ENCODE data around the gene ST8SIA2. TPM values are rescaled to one million over a fixed set of nuclear protein-coding genes. Genes with fewer than 3 reads are reported as not detected.

The ST8SIA2 gene
- total RNA-seq, 2 experiments from 2014 or later = not detected

GRCh38 chr15:92449476-92449875, 55.8 kb downstream of the ST8SIA2 start:
- peaks cover 0 to 4% of the 10 kb centered on the region in 2 experiments for H3K9me3 ChIP-seq (ENCODE audit: control insufficient read depth in 1 of 2, insufficient read depth in 1 of 2, low read length in 2 of 2)
- no peak for ATAC-seq (ENCODE audit: poor library complexity)
- ChIA-PET CTCF (no interaction called here), POLR2A (no interaction called here)
- H3K27me3 Mint-ChIP-seq = no peaks in the 10 kb centered on the region
- no peak overlapping the region for H3K27ac Mint-ChIP-seq
- DNase-seq = no peak
- no peaks in the 10 kb centered on the region for H3K9me3 Mint-ChIP-seq
- no peaks in the 10 kb centered on the region for H3K36me3 Mint-ChIP-seq (ENCODE audit: low read depth)
- intact Hi-C loops (cut with DNase I, micrococcal nuclease) = no loop called here
- H3K4me1 Mint-ChIP-seq (ENCODE audit: low read depth) = no peaks in the 10 kb centered on the region
- no peak overlapping the region for H3K27ac ChIP-seq (ENCODE audit: low read depth in 1 of 2, low read length in 2 of 2)
- no peak overlapping the region for H3K4me3 Mint-ChIP-seq
- no peaks in the 10 kb centered on the region for H3K4me1 ChIP-seq (ENCODE audit: insufficient read depth, low read length)
- H3K27me3 ChIP-seq (ENCODE audit: control insufficient read depth in 1 of 2, insufficient read depth in 2 of 2, low read length in 2 of 2) = peaks cover 0 to 9% of the 10 kb centered on the region in 2 experiments
- TF ChIP-seq CTCF (IDR thresholded peaks at IDR 0.05) = no peak
- no peaks in the 10 kb centered on the region for H3K36me3 ChIP-seq (ENCODE audit: insufficient read depth, low read length)
- H3K4me3 ChIP-seq (ENCODE audit: low read length) = no peak overlapping the region

DNA sequence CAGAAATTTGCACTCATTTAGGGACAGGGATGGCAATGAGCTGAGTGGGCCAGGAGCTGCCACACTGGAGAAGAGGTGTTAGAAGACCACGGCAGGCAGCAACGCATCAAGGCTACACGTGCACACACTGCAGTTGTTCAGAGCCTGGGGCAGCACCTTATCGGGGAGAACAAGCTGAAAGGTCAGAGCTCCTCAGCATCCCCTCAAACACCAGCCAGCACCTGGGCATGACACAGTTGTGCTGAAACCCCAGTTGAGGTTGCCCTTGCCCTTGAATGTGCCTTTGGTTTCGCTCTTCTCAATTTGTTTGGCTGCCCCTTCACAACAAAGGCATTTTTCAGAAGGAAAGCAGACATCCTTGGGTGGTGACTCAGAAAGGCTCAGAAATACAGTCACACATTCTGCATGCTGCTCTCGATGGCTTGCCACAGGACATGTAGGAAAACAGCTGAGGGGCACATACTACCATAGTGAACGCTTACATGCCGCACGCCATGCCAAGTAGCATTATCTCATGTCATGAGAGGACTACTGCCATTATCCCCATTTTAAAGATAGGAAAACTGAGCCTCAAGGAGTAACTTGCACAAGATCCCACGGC, 57.6 kb downstream of the ST8SIA2 start:
- Histone ChIP-seq H3K4me3 (ENCODE audit: low read length) (no peak overlapping the region), H3K36me3 (ENCODE audit: insufficient read depth, low read length) (no peaks in the 10 kb centered on the region), H3K4me1 (ENCODE audit: insufficient read depth, low read length) (no peaks in the 10 kb centered on the region), H3K9me3 (ENCODE audit: control insufficient read depth in 1 of 2, insufficient read depth in 1 of 2, low read length in 2 of 2) (no peaks in the 10 kb centered on the region), H3K27me3 (ENCODE audit: control insufficient read depth in 1 of 2, insufficient read depth in 2 of 2, low read length in 2 of 2) (peaks cover 0 to 10% of the 10 kb centered on the region in 2 experiments), H3K27ac (ENCODE audit: low read depth in 1 of 2, low read length in 2 of 2) (no peak overlapping the region)
- Mint-ChIP-seq H3K9me3 (no peaks in the 10 kb centered on the region), H3K36me3 (ENCODE audit: low read depth) (no peaks in the 10 kb centered on the region), H3K4me1 (ENCODE audit: low read depth) (no peaks in the 10 kb centered on the region), H3K4me3 (no peak overlapping the region), H3K27me3 (no peaks in the 10 kb centered on the region), H3K27ac (no peak overlapping the region)
- TF ChIP-seq CTCF (IDR thresholded peaks at IDR 0.05) = no peak
- intact Hi-C loops (cut with DNase I, micrococcal nuclease) = no loop called here
- ChIA-PET CTCF (no interaction called here), POLR2A (no interaction called here)
- DNase-seq = no peak
- no peak for ATAC-seq (ENCODE audit: poor library complexity)

DNA sequence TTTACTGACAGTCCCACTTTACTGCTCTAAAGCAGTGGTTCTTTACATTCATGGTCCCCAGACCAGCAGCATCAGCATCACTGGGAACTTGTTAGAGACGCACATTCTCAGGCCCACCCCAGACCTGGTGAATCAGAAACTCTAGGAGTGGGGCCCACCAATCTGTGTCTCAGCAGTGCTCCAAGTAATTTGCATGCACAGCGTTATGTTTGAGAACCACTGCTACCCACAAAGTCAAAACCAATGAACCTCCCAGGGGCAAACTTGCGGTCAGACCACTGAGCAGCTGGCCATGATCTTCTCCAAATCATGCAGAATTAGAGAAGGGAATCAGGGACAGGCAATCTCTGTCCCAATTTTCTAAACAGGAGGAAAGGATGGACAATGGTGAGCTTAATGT, 58.5 kb downstream of the ST8SIA2 start:
- Histone ChIP-seq H3K4me1 (ENCODE audit: insufficient read depth, low read length) (no peaks in the 10 kb centered on the region), H3K9me3 (ENCODE audit: control insufficient read depth in 1 of 2, insufficient read depth in 1 of 2, low read length in 2 of 2) (no peaks in the 10 kb centered on the region), H3K36me3 (ENCODE audit: insufficient read depth, low read length) (no peaks in the 10 kb centered on the region), H3K27me3 (ENCODE audit: control insufficient read depth in 1 of 2, insufficient read depth in 2 of 2, low read length in 2 of 2) (peaks cover 0 to 10% of the 10 kb centered on the region in 2 experiments), H3K27ac (ENCODE audit: low read depth in 1 of 2, low read length in 2 of 2) (no peak overlapping the region), H3K4me3 (ENCODE audit: low read length) (no peak overlapping the region)
- DNase-seq (no peak), ATAC-seq (ENCODE audit: poor library complexity) (no peak)
- ChIA-PET POLR2A (no interaction called here), CTCF (interaction anchor here (0.8 kb wide), 1 partner anchor 106 kb away, joined by 3 read pairs; no protein-coding TSS in a partner anchor)
- no peaks in the 10 kb centered on the region for H3K36me3 Mint-ChIP-seq (ENCODE audit: low read depth)
- H3K9me3 Mint-ChIP-seq = no peaks in the 10 kb centered on the region
- no peak overlapping the region for H3K27ac Mint-ChIP-seq
- H3K27me3 Mint-ChIP-seq = no peaks in the 10 kb centered on the region
- intact Hi-C loops (cut with DNase I, micrococcal nuclease) = no loop called here
- no peaks in the 10 kb centered on the region for H3K4me1 Mint-ChIP-seq (ENCODE audit: low read depth)
- TF ChIP-seq CTCF (IDR thresholded peaks at IDR 0.05) = no peak
- H3K4me3 Mint-ChIP-seq = no peak overlapping the region

All from CD4-positive, alpha-beta T cell (primary cell).